HG02943 (cell line): Measurements from ENCODE around the gene LYPD8.

Experiments used
- ATAC-seq: cut with Tn5 transposase; IDR thresholded peaks from one replicate; pipeline ENCODE4 v1.9.1; 2021; ENCODE audit warnings: mild to moderate bottlenecking, low read depth, moderate library complexity; ENCODE audit not compliant: unreplicated experiment

LYPD8 gene

DNA sequence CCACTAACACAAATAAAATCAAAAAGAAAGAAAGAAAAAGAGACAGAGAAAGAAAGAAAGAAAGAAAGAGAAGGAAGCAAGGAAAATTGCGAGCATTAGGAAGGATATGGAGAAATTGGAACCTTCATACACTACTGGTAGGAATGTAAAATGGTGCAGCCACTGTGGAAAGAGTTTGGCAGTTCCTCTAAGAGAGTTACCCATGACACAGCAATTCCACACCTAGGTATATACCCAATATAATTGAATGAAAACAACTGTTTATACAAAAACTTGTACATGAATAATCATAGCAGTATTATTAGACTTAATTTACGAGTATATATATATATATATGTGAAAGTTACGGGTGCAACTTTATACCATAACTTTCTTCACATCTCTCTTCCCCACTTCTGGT, 4.1 kb upstream of the LYPD8 start:
- ATAC-seq = no peak

DNA sequence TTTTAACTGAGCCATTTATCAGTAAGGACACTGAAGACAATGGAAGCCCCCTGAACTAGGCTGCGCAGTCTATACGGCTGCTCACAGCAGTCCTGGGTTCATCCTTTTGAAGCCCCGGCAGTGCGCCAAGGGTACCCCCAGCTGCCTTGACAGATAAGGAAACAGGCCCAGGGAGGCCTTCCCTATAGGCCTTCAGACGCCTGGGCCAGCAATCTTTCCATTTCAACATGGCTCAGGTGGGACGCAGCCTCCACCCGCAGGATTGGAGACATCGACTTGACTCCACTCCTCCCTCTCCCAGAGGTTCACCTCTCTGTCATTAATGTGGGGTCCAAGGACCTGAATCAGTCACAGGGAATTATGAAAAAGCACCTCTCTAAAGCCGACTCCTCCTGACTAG, 2.8 kb upstream of the LYPD8 start:
- ATAC-seq = no peak

DNA sequence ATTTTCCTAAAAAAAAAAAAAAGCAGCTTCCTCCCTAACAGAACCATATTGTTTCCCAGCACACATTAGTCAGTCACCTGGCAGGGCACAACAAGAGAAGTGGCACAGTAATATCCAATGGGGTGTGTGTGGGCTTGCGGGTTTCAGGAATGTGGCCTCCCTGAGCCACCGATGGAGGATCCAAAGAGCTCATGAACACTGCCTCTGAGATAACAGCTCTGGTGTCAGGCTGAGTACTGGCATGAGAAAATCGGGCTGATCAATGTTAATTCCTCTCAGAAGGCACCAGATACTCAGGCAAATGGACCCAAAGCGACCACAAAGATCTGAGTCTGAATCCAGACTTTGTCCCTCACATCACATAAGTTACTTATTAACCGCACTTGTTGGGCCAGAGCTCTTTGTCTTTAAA, 2.2 kb upstream of the LYPD8 start:
- ATAC-seq = no peak

DNA sequence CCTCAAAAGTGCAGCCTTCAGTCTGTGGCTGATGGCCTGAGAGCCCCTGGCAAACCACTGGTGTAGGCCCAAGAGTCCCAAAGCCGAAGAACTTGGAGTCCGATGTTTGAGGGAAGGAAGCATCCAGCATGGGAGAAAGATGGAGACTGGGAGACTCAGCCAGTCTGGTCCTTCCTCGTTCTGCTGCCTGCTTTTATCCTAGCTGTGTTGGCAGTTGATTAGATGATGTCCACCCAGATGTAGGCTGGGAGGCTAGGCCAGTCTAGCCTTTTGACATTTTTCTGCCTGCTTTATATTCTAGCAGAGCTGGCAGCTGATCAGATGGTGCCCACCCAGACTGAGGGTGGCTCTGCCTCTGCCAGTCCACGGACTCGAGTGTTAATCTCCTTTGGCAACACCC, 1.1 kb upstream of the LYPD8 start:
- ATAC-seq = no peak

- ATAC-seq = no peak
These were observed 592 bp upstream of the LYPD8 start for GRCh38 chr1:248756151-248756550.

- no peak for ATAC-seq
These were observed 1.8 kb downstream of the LYPD8 start for GRCh38 chr1:248753708-248754280.

GRCh38 chr1:248753029-248753594, 2.4 kb downstream of the LYPD8 start:
- ATAC-seq = no peak

DNA sequence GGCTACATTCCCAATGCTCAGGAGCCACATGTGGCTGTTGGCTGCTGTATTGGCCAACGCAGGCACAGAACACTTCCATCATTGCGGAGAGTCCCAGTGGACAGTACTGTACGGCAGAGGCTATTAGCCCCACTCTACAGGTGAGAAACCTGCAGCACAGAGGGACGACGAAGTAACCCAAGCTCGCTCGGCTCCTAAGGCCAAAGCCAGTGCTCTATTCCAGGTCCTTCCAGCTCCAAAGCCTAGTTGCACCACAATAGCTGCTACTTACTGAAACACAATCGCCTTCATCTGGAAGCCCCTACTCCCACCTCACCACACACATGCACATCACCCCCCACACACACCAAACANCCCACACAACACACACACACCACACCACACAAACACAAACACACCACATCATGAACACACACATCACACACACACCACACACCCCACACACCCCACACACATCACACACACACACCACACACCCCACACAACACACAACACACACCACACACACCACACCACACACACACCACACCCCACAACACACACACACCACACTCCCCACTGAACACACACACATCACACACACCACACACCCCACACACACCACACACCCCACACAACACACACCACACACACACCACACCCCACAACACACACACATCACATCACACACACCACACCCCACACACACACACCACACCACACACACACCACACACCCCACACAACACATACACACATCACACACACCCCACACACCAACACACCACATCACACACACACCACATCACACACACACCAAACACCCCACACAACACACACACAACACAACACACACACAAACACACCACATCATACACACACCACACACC, 3.2 kb downstream of the LYPD8 start:
- ATAC-seq = no peak

GRCh38 chr1:248751635-248752034, 3.9 kb downstream of the LYPD8 start:
- ATAC-seq = no peak

DNA sequence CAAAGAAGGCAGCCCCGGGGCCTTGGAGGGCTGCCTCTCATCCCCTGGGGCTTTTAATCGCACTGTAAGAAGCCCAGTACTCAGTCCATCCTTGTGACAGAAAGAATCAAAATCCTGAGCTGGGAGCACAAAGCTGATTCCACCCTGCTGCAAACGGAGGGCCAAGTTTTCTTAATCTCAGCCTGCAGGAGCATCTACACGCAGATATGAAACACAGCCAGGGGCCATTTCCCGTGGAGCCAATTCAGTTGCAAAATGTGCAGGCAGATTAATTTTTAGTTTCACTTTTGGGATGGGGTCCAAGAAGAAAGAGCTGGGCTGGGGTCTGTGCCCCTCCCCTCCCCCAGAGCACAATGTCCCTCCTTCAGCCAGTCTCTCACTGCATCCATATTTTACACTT, 4.4 kb downstream of the LYPD8 start:
- no peak for ATAC-seq

- no peak for ATAC-seq
These were observed 5.1 kb downstream of the LYPD8 start for GRCh38 chr1:248750496-248750895.

- no peak for ATAC-seq
These were observed 7.3 kb downstream of the LYPD8 start for GRCh38 chr1:248748211-248748610.

GRCh38 chr1:248740876-248741275, 14.7 kb downstream of the LYPD8 start:
- no peak for ATAC-seq

DNA sequence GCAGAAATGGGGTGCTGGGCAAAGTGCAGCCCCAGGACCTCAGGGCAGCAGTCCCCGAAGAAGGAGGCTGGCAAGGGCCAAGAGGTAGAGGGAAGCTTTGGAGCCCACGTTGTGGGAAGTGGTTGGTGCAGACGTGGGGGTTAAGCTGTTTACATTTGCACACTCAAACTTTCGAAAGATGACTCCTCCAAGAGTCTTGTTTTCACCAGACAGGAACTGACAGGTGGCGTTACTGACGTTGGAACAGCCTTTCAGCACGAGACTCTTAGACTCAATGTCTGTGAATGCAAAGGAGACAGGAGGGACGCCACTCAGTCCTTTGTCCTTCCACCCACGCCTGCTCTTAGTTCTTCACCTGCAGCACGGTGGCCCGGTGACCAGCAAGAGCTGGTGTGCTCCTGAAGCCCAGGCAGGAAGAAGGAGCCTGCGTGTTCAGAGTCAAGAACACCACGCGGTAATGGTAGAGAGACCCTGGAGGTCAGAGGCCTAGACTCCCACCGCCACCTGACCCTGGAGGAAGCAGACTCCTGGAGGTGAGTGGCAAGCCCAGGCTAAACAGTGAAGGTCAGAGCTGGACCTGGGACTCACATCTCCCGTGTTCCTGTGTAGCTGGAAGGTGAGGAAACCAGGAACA, 15.9 kb downstream of the LYPD8 start:
- ATAC-seq = no peak

- no peak for ATAC-seq
These were observed 18.1 kb downstream of the LYPD8 start for GRCh38 chr1:248737457-248737856.

DNA sequence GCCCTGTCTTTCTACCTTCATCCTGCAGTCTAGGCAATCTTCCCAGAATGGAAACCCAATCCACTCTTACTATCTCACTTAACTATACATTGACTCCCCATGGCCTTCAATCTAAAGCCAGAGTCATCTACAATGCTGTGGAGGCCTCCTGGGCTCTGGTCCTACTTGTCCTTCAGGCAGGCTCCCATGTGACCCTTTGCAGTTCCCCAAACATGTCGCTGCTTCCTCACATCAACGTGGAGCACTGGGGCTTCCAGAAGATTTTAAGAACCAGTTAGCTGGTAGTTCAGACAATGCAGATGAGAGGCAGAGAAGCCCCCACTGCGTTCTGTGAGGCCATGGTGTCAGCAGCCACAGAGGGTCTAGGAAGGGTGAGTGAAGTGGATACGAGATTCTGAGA, 18.6 kb downstream of the LYPD8 start:
- ATAC-seq = no peak

GRCh38 chr1:248733566-248733965, 22.0 kb downstream of the LYPD8 start:
- no peak for ATAC-seq

DNA sequence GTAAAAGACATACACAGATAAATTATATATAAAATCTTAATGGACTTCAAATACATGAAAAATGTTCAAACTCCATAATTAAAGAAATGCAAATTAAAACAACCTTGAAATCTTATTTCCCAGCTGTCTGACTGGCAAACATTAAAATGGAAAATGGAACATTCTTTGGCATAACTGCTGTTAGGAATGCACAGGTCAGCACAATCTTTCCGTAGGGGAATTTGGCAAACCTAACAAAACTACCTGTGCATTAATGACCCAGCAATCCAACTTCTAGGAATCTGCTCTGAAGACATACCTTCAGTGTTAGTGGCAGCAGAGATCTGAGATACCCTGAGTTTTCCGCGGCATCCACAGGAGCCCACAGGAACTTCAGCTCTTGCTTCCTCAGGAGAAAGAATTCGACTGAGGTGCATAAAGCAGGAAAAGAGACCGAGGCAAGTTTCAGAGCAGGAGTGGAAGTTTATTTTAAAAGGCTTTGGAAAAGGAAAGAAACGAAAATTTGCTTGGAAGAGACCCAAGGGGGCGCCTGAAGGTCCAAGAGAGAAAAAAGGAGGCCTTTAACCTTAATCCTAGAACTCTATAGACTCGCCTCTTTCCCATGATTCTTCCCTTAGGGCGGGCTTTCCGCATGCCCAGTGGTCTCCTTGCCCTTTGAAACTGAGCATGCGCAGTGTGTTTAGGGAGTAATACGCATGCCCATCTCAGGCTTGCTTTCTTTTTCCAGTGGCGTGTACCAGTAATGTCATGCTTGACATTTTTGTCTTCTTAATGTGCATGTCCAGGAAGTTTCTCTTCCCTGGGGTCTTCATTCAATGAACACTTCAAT, 24.8 kb downstream of the LYPD8 start:
- ATAC-seq = no peak

GRCh38 chr1:248714248-248714647, 41.3 kb downstream of the LYPD8 start:
- no peak for ATAC-seq

DNA sequence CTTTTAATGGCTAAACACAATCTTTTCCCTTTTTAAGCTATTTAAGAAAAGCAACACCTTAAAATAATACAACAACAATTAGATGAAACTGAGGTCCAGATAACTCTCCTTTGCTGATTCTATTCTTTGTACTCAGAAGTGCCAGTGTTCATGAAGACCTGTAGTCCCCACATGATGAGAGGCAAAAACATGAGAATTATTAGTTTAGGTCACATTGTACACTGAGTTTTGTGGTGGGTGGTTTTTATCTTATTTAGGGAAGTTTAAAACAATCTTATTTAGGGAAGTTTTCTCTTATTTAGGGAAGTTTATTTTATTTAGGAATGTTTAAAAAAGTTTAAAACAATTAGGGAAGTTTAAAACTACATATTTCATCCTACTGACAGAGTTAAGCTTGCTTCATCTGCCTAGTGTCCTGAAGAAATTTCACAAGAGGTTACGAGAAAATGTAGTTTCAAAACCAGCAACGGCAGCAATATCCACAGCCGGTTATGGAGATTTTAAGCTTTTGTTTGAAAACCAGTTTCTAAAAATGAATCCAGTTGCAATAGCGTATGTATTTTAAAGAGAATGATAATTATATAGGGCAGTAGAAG, 45.2 kb downstream of the LYPD8 start:
- no peak for ATAC-seq
